ENCODE results near the gene CHTF18. TPM values are rescaled to one million over a fixed set of nuclear protein-coding genes. Genes with fewer than 3 reads are reported as not detected.

Gene CHTF18
- total RNA-seq, 2 donors from 2014 or later = 74.5 to 97.8 TPM

- DNase-seq (no peak), ATAC-seq (replicated peaks in 1 of 2) (no peak)
- Mint-ChIP-seq H3K27me3 (ENCODE audit: low read depth) (no peaks in the 10 kb centered on the region), H3K36me3 (ENCODE audit: insufficient read depth in 2 of 2) (no peaks in the 10 kb centered on the region), H3K27ac (no peak overlapping the region), H3K4me3 (no peak overlapping the region), H3K4me1 (ENCODE audit: low read depth) (no peaks in the 10 kb centered on the region), H3K9me3 (no peaks in the 10 kb centered on the region)
These were observed 24.8 kb upstream of the CHTF18 start for GRCh38 chr16:763369-764183.

DNA sequence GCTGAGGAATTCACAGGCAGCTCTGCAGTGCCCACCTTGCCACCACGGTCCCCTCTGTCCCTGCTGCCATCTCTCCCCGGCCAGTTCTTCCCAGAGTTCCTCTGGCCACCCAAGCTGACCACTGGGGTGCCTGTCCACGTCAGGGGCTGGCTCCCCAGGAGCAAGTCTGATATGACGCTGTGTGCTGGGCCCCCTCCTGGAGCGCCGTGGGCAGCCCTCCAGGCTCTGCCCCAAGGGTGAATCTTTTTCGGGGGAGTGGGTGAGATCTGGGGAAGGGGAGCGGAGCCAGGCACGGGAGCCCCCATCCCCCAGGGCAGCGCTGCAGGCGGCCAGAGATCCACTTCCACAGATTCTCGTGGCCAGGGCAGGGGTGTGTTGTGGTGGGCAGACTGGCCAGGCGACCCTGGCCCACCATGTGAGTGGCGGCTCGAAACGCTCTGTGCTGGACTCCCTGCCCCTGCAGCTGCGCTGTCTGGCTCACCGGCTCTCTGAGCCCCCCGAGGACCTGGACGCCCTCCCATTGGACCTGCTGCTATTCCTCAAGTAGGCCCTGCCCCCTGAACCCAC lies 24.2 kb upstream of the CHTF18 start:
- DNase-seq (no peak), ATAC-seq (replicated peaks in 1 of 2) (no peak)
- Mint-ChIP-seq H3K27me3 (ENCODE audit: low read depth) (no peaks in the 10 kb centered on the region), H3K36me3 (ENCODE audit: insufficient read depth in 2 of 2) (no peaks in the 10 kb centered on the region), H3K9me3 (no peaks in the 10 kb centered on the region), H3K27ac (no peak overlapping the region), H3K4me1 (ENCODE audit: low read depth) (no peaks in the 10 kb centered on the region), H3K4me3 (no peak overlapping the region)

DNA sequence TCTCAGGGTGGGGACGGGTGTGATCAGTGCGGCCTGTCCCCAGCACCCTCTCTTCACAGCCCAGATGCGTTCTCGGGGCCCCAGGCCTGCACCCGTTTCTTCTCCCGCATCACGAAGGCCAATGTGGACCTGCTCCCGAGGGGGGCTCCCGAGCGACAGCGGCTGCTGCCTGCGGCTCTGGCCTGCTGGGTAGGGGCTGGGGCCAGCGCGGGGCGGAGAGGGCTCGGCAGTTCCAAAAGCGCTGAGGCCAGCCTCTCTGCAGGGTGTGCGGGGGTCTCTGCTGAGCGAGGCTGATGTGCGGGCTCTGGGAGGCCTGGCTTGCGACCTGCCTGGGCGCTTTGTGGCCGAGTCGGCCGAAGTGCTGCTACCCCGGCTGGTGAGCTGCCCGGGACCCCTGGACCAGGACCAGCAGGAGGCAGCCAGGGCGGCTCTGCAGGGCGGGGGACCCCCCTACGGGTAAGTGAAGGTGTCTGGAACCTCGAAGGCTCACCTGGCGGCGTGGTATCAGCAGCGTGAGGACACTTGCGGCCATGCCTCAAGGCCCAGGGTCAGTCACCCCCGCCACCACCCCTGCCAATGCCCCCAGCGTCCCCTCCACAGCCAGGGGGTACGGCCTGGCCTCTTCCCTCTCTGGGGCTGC lies 23.5 kb upstream of the CHTF18 start:
- no peaks in the 10 kb centered on the region for H3K27me3 Mint-ChIP-seq (ENCODE audit: low read depth)
- H3K4me1 Mint-ChIP-seq (ENCODE audit: low read depth) = no peaks in the 10 kb centered on the region

DNA sequence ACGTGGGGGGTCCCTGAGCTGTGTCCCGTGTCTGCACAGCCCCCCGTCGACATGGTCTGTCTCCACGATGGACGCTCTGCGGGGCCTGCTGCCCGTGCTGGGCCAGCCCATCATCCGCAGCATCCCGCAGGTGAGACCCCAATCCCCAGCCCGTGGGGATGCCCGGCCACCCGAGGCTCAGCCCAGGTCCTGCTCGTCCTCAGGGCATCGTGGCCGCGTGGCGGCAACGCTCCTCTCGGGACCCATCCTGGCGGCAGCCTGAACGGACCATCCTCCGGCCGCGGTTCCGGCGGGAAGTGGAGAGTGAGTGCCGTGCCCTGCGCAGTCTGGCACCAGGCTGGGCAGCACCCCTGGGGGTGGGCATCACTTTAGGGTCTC lies 22.9 kb upstream of the CHTF18 start:
- no peaks in the 10 kb centered on the region for H3K9me3 Mint-ChIP-seq
- H3K27me3 Mint-ChIP-seq (ENCODE audit: low read depth) = no peaks in the 10 kb centered on the region
- H3K4me1 Mint-ChIP-seq (ENCODE audit: low read depth) = no peaks in the 10 kb centered on the region
- DNase-seq (no peak), ATAC-seq (replicated peaks in 1 of 2) (no peak)
- H3K4me3 Mint-ChIP-seq = no peak overlapping the region
- no peaks in the 10 kb centered on the region for H3K36me3 Mint-ChIP-seq (ENCODE audit: insufficient read depth in 2 of 2)
- no peak overlapping the region for H3K27ac Mint-ChIP-seq

More for the DNA sequence above, 23.5 kb upstream of the CHTF18 start:
- Mint-ChIP-seq H3K27ac (no peak overlapping the region), H3K36me3 (ENCODE audit: insufficient read depth in 2 of 2) (no peaks in the 10 kb centered on the region), H3K4me3 (no peak overlapping the region), H3K9me3 (no peaks in the 10 kb centered on the region)
- DNase-seq (no peak), ATAC-seq (replicated peaks in 1 of 2) (no peak)

- no peak for ATAC-seq (replicated peaks in 1 of 2)
- H3K4me3 Mint-ChIP-seq = no peak overlapping the region
- no peaks in the 10 kb centered on the region for H3K27me3 Mint-ChIP-seq (ENCODE audit: low read depth)
- no peaks in the 10 kb centered on the region for H3K4me1 Mint-ChIP-seq (ENCODE audit: low read depth)
- no peak for DNase-seq
- H3K9me3 Mint-ChIP-seq = no peaks in the 10 kb centered on the region
- no peak overlapping the region for H3K27ac Mint-ChIP-seq
- H3K36me3 Mint-ChIP-seq (ENCODE audit: insufficient read depth in 2 of 2) = no peaks in the 10 kb centered on the region
These were observed 22.2 kb upstream of the CHTF18 start for GRCh38 chr16:766008-766819.

DNA sequence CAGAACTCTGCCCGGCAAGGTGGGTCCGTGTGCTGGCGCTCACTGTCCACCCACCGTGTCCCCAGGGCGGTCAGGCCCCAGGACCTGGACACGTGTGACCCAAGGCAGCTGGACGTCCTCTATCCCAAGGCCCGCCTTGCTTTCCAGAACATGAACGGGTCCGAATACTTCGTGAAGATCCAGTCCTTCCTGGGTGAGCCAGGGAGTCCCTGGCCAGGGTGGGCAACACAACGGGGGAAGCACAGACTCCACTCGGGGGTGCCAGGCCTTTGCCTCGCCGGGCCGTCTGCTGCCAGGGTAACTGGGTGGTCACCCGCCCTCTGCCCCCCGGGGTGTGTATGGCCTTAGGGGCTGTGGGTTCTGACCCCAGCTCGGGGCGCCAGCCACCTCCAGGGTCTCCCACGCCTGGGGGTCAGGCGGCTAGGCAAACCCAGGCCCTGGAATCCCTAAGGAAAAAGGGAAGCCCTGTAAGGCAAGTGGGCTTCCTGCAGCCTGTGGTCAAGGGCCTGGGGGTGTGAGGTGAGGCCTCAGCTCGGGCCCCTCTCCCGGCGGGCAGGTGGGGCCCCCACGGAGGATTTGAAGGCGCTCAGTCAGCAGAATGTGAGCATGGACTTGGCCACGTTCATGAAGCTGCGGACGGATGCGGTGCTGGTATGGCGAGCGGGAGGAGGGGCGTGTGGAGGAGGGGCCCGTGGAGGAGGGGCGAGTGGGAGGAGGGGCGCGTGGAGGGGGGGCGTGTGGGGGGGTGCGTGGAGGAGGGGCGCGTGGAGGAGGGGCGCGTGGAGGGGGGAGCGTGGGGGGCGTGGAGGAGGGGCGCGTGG lies 21.4 kb upstream of the CHTF18 start:
- no peak overlapping the region for H3K27ac Mint-ChIP-seq
- H3K4me1 Mint-ChIP-seq (ENCODE audit: low read depth) = no peaks in the 10 kb centered on the region
- H3K36me3 Mint-ChIP-seq (ENCODE audit: insufficient read depth in 2 of 2) = no peaks in the 10 kb centered on the region
- DNase-seq = no peak
- no peak overlapping the region for H3K4me3 Mint-ChIP-seq
- ATAC-seq (replicated peaks in 1 of 2) = no peak
- H3K27me3 Mint-ChIP-seq (ENCODE audit: low read depth) = no peaks in the 10 kb centered on the region
- H3K9me3 Mint-ChIP-seq = no peaks in the 10 kb centered on the region

- ATAC-seq (replicated peaks in 1 of 2) (no peak), DNase-seq (no peak)
- H3K36me3 Mint-ChIP-seq (ENCODE audit: insufficient read depth in 2 of 2) = no peaks in the 10 kb centered on the region
These were observed 20.6 kb upstream of the CHTF18 start for GRCh38 chr16:767743-768235.

GRCh38 chr16:768428-768827 lies 20.0 kb upstream of the CHTF18 start:
- no peaks in the 10 kb centered on the region for H3K4me1 Mint-ChIP-seq (ENCODE audit: low read depth)
- peak in 1 of 2 donors; percentile 20 for ATAC-seq (replicated peaks in 1 of 2)

More at GRCh38 chr16:767743-768235, 20.6 kb upstream of the CHTF18 start:
- no peaks in the 10 kb centered on the region for H3K27me3 Mint-ChIP-seq (ENCODE audit: low read depth)
- no peaks in the 10 kb centered on the region for H3K4me1 Mint-ChIP-seq (ENCODE audit: low read depth)
- no peak overlapping the region for H3K4me3 Mint-ChIP-seq
- H3K27ac Mint-ChIP-seq = no peak overlapping the region
- H3K9me3 Mint-ChIP-seq = no peaks in the 10 kb centered on the region

DNA sequence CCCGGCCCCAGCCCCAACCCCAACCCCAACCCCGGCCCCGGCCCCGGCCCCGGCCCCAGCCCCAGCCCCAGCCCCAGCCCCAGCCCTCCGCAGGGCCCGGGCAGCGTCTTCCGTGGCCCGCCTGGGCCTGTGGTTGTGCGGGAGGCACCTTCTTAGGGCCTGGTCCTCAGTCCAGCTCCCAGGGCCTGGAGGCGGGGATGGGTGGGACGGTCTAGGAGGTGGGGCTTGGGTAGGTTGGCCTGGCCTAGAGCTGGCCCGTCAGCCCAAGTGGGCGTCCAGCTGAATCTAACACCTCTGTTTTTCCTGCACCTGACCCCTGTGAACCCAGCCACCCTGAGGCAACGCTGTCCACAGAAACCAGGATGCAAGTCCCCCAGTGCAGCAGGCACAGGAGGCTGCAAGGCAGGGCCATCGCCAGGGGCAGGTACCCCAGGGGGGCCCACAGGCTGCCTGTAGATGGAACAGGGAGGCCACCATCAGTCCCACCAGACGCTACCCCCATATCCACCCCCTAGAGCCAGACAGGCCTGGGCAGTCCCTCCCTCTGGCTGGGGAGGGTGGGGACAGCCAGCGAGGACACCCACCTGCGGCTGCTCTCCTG lies 19.1 kb upstream of the CHTF18 start:
- DNase-seq = no peak
- Mint-ChIP-seq H3K4me3 (no peak overlapping the region), H3K36me3 (ENCODE audit: insufficient read depth in 2 of 2) (no peaks in the 10 kb centered on the region), H3K4me1 (ENCODE audit: low read depth) (no peaks in the 10 kb centered on the region), H3K27me3 (ENCODE audit: low read depth) (no peaks in the 10 kb centered on the region), H3K27ac (no peak overlapping the region), H3K9me3 (no peaks in the 10 kb centered on the region)
- ATAC-seq (replicated peaks in 1 of 2) = no peak

More at GRCh38 chr16:768428-768827, 20.0 kb upstream of the CHTF18 start:
- Mint-ChIP-seq H3K36me3 (ENCODE audit: insufficient read depth in 2 of 2) (no peaks in the 10 kb centered on the region), H3K27me3 (ENCODE audit: low read depth) (no peaks in the 10 kb centered on the region), H3K4me3 (no peak overlapping the region), H3K27ac (no peak overlapping the region), H3K9me3 (no peaks in the 10 kb centered on the region)
- DNase-seq = no peak

- no peak overlapping the region for H3K4me3 Mint-ChIP-seq
- no peaks in the 10 kb centered on the region for H3K27me3 Mint-ChIP-seq (ENCODE audit: low read depth)
- no peaks in the 10 kb centered on the region for H3K4me1 Mint-ChIP-seq (ENCODE audit: low read depth)
- no peaks in the 10 kb centered on the region for H3K36me3 Mint-ChIP-seq (ENCODE audit: insufficient read depth in 2 of 2)
- no peak overlapping the region for H3K27ac Mint-ChIP-seq
- DNase-seq (no peak), ATAC-seq (replicated peaks in 1 of 2) (no peak)
- H3K9me3 Mint-ChIP-seq = no peaks in the 10 kb centered on the region
These were observed 18.5 kb upstream of the CHTF18 start for GRCh38 chr16:769934-770333.

DNA sequence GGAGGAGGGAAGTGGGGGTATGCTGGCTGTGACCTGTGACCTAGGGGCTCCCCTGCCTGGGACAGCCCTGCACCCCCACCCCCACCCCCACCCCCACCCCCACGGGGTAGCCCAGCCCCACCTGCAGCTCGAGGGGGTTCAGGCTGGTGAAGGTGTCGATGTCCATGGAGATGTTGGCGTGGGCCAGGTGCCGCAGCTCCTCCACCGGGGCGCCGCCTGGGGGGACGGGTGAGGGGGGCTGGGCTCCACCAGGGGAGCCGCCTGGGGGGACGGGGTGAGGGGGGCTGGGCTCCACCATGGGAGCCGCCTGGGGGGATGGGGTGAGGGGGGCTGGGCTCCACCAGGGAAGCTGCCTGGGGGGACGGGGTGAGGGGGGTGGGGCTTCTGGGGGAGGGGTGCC lies 18.0 kb upstream of the CHTF18 start:
- no peaks in the 10 kb centered on the region for H3K36me3 Mint-ChIP-seq (ENCODE audit: insufficient read depth in 2 of 2)
- H3K27ac Mint-ChIP-seq = no peak overlapping the region
- H3K4me1 Mint-ChIP-seq (ENCODE audit: low read depth) = no peaks in the 10 kb centered on the region
- H3K27me3 Mint-ChIP-seq (ENCODE audit: low read depth) = no peaks in the 10 kb centered on the region
- DNase-seq (no peak), ATAC-seq (replicated peaks in 1 of 2) (no peak)
- H3K9me3 Mint-ChIP-seq = no peaks in the 10 kb centered on the region
- no peak overlapping the region for H3K4me3 Mint-ChIP-seq

- H3K4me1 Mint-ChIP-seq (ENCODE audit: low read depth) = no peaks in the 10 kb centered on the region
- no peaks in the 10 kb centered on the region for H3K36me3 Mint-ChIP-seq (ENCODE audit: insufficient read depth in 2 of 2)
- DNase-seq = no peak
- no peak overlapping the region for H3K4me3 Mint-ChIP-seq
- no peaks in the 10 kb centered on the region for H3K9me3 Mint-ChIP-seq
- no peaks in the 10 kb centered on the region for H3K27me3 Mint-ChIP-seq (ENCODE audit: low read depth)
- H3K27ac Mint-ChIP-seq = no peak overlapping the region
- ATAC-seq (replicated peaks in 1 of 2) = no peak
These were observed 15.5 kb upstream of the CHTF18 start for GRCh38 chr16:772959-773358.

All from activated T-cell treated with anti-CD3 and anti-CD28 coated beads, Interleukin-2, amount 50 U/mL, for 72 hours (primary cell).